NK-92 (cell line): ENCODE measurements around the gene YEATS2.
"Not testable (repeated sequence)": the region's sequence is repeated elsewhere in the genome, so short reads cannot be mapped to it uniquely, and the experiment has no call there.

Experiments
- DNase-seq: peaks from one replicate; lab custom pipeline; 2025; ENCODE audit not compliant: unreplicated experiment; lab: John Stamatoyannopoulos, UW

YEATS2 gene

DNA sequence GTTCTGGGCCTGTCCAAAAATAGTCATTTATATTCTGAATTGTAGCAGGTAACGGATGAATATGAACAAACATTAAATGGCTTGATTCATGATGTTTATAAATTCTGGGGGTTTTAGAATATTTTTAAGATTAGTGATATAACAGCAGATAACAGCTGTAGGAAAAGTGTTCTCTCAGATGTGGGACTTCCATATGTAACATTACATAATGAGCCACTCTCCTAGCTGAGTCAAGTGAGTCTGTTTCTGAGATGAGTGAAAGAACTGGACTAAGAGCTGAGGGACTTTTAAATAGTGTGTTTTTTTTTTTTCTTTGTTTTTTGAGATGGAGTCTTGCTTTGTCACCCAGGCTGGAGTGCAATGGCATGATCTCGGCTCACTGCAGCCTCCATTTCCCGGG lies 13.9 kb downstream of the YEATS2 start:
- DNase-seq = no peak

DNA sequence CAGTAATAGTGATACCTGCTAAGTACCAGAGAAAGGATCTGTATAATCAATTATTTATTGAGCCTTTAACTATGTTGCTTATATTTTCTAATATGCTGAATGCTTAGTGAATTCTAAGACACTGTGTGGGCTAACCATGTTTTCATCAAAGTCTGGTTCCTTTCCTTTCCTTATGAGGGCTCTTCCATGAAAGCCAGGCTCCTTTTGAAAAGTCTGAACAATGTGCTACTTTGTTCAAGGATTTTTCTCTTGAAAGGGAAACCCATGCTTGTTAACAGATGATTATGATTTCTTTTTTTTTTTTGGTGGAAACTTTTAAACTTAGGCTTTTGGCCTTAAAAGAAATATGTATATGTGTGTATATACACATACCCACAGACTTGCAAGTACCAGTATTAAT lies 17.0 kb downstream of the YEATS2 start:
- no peak for DNase-seq

DNA sequence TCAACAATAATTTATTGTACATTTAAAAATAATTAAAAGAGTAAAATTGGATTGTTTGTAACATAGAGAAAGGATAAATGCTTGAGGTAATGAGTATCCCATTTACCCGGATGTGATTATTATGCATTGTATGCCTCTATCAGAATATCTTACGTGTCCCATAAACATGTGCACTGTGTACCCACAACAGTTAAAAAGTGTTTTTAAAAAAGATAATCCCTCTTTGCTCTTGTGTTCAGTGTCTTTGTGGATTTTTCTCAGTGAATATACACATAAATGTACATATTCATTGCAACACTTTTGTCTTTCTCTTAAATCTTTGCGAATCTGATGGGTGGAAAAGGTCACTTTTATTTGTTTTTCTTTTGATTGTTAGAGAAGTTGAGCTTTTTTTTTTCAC lies 20.4 kb downstream of the YEATS2 start:
- DNase-seq = no peak

DNA sequence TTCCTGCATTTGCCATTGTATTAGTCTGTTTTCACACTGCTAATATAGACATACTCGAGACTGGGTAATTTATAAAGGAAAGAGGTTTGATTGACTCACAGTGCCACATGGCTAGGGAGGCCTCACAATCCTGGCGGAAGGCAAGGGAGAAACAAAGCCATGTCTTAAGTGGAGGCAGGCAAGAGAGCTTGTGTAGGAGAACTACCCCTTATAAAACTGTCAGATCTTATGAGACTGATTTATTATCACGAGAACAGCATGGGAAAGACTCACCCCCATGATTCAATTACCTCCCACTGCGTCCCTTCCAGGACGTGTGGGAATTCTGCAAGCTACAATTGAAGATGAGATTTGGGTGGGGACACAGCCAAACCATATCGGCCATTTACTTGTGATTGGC lies 27.8 kb downstream of the YEATS2 start:
- DNase-seq = no peak

DNA sequence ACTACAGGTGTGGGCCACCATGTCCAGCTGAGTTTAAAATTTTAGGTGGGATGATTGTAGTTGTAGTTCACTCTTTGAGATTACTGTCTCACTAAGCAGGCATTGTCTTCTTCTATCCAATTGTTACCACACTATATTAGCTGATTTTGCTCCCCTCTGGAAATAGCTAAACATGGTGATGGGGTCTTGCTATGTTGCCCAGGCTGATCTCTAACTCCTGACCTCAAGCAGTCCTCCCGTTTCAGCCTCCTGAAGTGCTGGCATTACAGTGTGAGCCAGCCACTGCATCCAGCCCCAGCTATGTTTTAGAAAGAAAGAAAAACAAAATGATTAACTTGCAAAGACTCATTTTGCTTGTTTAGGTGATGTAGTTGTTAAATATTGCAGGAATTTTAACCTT lies 30.6 kb downstream of the YEATS2 start:
- no peak for DNase-seq

DNA sequence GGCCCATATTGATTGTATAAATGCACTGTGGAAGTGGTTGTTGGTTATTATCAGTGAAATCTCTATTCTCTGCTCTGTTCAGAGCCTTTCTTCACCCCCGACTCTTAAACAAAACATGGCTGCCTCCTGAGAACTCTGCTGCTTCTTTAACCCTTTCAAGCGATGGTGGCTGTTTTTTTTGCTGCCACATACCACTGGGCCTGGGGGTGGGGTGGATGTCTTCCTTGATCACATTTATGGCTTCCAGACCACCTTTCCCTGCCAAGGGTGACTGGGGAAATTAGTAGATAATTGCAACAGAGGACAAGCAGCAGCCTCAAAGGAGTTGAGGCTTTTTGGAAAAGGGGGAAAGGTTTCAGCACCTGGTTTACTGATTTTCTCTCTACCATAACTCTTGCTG lies 32.8 kb downstream of the YEATS2 start:
- DNase-seq = no peak

DNA sequence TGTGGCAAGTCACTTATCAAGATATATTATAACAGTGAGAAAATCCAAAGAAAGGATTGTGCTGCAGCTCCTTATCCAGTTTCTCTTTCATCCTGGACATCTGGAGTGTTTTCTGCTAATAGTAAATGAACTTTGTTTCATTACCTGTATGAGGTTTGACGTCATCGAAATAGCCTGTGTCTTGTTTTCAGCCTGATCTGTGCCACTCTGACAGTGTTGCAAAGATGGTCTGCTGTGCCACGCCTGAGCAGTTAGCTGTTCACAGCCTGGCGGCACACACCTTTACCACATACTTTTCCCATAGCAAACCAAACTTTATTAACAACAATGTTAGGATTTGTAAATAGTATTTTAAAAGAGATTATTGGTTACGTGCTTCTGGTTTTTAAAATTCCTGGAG lies 34.0 kb downstream of the YEATS2 start:
- no peak for DNase-seq

DNA sequence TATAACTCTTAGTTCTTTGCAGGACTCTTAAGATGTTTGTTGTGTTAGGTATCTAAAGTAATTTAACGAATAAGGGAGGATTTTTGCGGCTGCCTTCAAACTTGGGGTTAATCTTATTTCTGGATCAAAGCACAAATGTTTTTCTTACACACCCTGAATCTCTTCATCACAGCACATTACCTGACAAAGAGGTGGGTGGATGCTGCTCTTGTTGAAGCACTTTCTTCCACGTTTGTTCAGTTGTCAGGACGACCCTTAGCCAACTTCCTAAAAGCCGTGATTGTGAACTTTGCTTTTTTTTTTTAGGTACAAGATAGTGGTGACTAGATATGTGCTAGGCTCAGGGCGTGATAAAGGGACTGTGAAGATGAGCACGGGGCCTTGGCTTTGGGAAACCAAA lies 36.0 kb downstream of the YEATS2 start:
- DNase-seq = no peak

DNA sequence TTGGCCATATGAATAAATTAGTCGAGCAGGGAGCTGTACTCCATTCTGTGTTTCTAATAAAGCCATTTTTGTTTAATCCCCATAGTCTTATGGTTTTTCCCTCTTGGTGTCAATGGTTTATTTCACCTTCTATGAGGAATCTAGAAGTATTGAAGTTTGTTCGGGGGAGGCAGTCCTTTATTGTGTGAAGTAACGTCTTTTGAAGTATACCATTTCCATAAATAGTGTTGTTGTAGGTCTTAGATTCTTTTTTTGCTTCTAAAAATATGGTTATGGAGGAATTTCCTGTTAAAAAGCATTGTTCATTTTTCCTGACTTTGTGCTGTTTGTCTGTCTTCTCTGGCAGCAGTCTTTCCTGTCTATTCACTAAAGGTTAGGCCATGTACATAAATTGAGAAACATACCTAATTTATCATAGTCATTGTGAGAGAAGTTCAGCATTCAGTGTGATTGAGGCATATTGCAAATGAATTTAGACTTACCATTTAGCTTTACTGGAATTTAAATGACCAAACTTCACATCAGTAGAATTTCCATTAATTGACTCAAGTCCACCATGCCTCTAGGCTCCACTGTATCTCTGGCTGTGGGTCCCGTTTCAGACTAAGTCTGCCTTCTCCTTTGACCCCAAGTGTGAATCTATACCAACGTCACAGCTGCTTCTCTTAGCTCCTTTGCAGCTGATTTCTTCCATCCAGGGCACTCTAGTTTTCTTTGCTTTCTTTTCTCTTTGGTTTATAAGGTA lies 37.3 kb downstream of the YEATS2 start:
- DNase-seq = no peak

DNA sequence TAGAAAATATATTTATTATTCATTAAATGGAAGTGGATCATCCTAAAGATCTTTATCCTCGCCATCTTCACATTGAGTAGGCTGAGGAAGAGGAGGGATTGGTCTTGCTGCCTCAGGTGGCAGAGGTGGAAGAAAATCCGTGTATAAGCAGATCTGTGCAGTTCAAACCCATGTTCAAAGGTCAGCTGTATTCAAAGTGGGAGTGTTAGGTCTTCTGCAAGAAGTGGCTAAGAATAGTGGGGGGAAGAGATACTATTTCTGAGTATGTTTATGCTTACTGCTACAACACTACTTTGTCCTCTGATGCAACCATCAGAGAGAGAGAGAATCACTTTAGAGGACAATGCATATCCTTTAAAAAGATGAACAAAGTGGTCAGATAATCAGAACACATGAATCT lies 39.5 kb downstream of the YEATS2 start:
- no peak for DNase-seq

DNA sequence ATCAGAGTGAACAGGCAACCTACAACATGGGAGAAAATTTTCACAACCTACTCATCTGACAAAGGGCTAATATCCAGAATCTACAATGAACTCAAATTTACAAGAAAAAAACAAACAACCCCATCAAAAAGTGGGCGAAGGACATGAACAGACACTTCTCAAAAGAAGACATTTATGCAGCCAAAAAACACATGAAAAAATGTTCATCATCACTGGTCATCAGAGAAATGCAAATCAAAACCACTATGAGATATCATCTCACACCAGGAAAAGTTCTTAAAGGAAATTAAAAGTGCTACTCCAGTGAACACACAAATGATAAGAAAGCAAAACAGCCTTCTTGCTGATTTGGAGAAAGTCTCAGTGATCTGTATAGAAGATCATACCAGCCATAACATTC lies 42.6 kb downstream of the YEATS2 start:
- DNase-seq = not testable (repeated sequence)

DNA sequence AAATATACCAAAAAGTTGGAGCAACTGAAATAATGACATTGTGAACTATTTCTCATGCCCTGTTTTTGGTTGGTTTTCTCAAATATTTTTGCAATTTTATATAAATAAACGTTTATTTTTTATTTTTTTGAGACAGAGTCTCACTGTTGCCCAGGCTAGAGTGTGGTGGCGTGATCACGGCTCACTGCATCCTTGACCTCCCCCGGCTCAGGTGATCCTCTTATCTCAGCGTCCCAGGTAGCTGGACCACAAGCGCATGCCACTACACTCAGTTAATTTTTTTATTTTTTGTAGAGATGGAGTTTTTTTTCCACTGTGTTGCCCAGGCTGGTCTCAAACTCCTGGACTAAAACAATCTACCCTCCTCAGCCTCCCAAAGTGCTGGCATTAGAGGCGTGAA lies 45.6 kb downstream of the YEATS2 start:
- DNase-seq = no peak

DNA sequence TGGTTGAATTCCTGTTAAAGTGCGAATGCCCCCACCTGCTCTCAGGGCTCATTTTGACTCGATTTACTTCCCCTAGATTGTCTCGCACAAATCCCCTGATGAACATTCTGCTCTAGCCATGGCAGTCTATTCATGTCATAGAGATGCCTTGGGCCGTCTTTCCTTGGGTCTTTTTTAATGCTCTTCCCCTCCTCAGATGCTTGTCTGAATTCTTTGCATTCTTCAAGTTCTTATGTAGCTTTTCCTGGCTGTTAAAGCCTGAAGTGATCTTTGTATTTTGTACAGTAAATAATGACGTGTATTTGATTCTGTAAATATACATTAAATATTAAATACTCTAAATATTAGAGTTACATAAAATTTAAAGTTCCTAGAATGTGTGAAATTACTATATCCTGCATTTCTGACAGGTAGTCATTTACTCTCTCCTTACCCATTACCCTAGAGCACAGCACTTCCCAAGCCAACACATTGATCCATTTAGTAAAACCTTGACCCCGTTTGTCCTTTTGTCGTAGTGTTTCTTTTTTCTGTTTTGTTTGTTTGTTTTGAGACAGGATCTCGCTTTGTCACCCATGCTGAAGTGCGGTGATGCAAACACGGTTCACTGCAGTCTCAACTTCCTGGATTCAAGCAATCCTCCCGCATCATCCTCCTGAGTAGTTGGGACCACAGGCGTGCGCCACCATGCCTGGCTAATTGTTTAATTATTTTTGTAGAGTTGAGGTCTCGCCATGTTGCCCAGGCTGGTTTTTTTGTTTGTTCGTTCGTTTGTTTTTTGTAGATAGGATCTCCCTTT lies 47.9 kb downstream of the YEATS2 start:
- DNase-seq = no peak

DNA sequence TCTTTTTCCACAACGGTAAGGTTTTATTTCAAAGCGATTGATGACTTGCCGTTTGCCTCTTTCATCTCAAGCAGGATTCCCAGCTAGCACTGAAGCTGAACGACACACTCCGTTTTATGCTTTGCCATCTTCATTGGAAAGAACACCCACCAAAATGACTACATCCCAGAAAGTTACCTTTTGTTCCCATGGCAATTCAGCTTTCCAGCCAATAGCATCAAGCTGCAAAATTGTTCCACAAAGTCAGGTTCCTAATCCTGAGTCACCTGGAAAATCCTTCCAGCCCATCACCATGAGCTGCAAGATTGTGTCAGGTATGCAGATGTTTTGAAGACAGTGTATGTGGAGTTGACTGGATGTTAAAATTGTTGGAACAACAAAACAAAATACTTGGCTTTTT lies 56.5 kb downstream of the YEATS2 start:
- DNase-seq = no peak

DNA sequence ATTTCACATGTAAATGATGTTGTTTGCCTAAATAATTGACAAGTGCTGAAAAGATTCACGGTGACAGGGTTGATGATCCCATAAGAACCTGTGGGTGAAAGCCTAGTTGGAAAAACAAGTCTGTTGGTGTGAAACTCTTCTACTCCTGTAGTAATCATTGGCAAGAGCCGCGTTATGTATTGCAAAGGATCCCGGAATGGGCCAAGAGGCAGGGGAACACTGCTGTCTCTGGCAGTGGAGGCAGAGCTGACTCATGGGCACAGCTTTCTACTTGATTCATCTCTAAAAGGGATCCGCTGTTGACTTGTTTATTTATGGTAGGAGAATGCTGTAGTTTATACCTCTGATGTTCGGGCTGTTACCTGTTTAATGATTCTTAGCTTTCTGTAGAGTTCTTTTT lies 64.7 kb downstream of the YEATS2 start:
- no peak for DNase-seq

DNA sequence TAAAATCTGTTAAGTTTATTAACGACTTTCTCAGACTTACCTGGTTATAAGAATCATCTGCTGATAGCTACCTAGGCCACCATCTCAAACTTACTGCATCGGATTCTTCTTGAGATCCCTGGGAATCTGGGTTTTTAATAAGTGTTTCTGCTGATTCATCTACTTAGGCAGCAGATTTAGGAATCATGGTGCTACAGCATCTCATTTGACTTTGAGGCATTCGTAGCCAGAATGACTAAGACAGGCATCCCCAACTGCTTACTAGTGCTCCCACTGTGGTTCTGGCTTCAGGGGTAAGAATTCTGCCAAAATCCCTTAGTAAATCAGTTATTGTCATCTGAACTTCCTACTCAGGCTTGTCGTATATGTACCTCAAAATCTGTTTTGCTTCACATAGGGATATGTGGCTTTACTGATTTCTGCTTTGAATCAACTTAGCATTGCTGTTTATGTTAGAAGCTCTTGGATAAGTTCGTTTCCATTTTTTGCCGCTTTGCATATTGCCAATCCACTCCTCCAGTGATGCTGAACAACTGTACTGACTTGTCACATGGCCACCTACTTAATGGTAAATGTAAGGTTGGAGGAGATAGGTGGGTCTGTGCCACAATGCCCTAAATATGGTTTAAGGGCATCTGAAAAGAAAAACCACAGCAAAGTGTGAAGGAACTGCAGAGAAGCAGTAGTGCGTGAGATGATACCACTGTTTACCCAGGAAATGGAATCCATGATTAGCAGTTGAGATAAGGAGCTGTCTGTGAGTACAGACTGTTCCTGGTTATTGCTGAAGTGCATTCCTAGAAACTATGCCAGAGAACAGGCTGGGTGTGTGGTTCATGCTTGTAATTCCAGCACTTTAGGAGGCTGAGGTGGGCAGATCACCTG lies 67.5 kb downstream of the YEATS2 start:
- DNase-seq = no peak

DNA sequence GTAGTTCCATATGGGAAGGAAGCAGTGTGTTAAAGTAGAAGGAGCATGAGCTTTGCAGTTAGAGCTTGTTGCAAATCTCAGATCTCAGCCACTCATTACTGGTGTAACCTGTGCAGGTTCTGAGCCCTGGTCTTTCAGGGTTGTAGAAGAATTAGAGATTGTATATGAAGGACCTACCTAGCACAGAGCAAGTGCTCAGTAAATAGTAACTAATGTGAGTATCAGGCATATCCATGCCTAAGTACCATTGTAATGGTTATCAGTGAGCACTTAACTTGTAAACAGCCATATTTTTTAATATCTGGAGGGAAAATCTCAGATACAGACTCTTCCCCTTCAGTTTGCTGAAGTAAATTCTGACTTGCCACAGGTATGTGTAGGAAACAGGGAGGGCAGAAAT lies 68.5 kb downstream of the YEATS2 start:
- no peak for DNase-seq

DNA sequence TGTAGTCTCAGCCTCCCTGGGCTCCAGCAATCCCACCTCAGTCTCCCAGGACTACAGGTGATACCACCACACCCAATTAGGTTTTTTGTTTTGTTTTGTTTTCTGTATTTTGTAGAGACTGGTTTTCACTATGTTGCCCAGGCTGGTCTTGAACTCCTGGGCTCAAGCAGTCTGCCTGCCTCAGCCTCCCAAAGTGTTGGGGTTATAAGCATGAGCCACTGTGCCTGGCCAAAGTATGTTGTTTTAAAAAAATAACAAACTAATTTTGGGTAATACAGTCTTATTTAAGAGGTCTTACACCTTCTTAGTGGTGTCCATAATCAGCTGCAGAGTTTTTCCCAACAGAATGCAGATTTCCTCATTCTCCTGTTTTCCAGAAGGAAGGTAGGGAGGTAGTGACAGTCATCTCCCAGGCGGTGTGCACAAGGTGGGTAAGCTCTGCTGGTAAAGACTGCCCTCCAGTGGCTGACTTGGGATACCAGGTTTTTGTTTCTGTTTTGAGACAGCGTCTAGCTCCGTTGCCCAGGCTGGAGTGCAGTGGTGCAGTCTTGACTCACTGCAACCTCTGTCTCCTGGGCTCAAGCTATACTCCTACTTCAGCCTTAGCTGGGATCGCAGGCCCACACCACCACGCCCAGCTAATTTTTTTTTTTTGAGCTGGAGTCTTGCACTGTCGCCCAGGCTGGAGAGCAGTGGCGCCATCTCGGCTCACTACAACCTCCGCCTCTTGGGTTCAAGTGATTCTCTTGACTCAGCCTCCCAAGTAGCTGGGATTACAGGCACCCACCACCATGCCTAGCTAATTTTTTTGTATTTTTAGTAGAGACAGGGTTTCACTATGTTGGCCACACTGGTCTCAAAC lies 69.4 kb downstream of the YEATS2 start:
- DNase-seq = no peak

DNA sequence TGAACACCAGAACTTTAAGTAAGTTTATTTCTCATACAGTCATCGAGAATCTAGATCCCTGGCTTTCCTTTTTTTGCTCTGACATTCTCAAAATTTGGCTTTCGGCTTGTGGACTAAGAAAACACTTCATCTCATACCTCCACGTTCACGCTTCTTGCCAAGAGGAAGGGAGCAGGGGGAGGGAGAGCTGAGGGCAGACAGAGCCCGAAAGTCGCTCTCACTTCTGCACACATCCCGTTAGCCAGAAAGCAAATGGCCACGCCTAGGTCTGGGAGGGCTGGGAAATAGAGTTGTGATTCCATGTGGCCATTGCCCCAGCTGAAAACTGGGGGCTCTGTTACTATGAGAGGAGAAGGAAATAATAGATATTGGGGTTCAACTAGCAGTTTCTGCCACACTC lies 70.5 kb downstream of the YEATS2 start:
- no peak for DNase-seq

DNA sequence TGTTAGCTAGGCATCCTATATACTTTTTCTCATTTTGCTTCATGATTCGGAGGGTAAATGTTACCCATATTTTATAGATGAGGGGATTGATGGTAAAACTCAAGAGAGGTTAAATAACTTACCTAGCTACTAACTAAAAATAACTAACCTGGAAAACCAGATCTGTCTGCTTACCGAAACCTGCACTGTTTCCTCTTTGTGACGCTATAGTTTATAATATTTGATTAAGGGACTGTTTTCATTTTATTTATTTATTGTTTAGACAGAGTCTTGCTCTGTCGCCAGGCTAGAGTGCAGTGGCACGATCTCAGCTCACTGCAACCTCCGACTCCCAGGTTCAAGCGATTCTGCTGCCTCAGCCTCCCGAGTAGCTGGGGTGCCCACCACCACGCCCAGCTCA lies 71.9 kb downstream of the YEATS2 start:
- DNase-seq = no peak

DNA sequence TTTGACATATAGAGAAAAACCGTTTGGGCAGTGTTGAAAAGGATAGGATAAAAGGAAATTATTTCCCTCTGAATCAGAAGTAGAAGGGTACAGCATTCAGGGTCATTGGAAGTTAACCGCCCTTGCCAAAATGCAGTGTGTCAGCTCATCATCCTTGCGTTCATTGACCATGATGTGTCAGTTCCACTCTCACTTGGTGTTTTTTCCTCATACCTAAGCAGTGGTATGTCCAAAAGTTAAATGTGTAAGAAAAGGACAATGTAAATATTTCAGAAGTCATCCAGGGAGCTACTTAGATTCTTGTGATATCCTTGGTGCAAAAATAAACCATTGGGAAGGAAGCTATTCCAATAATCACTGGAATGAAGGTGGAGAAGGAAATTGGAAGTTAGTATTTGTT lies 77.0 kb downstream of the YEATS2 start:
- no peak for DNase-seq
